ENCODE results near the gene FREM2. TPM values are rescaled to one million over a fixed set of nuclear protein-coding genes. Genes with fewer than 3 reads are reported as not detected.
A peak's percentile ranks its signal among the peaks of the same experiment; 100 is the strongest.

FREM2 gene
- total RNA-seq, 6 experiments from 2014 or later: 0.18 to 2.9 (median 1.5) TPM

- Histone ChIP-seq H3K4me1 (no peaks in the 10 kb centered on the region), H3K27ac (no peak overlapping the region), H3K36me3 (no peaks in the 10 kb centered on the region), H3K27me3 (no peaks in the 10 kb centered on the region), H3K9me3 (no peaks in the 10 kb centered on the region), H3K4me3 (no peak overlapping the region)
- WGBS (ENCODE audit: insufficient coverage, low coverage, low lambda C conversion rate, missing lambda C conversion rate): 36% methylated on average over 1 of the region's 1 CpG
- TF ChIP-seq POLR2A (IDR thresholded peaks at IDR 0.05): no peak
- TF ChIP-seq CTCF (IDR thresholded peaks at IDR 0.05): no peak
- no peak for DNase-seq
- ATAC-seq: no peak
- intact Hi-C loops (cut with DNase I): no loop called here
These were observed 39.6 kb upstream of the FREM2 start for GRCh38 chr13:38647312-38647711.

- H3K36me3 ChIP-seq: no peaks in the 10 kb centered on the region
- H3K4me3 ChIP-seq: no peak overlapping the region
- WGBS (ENCODE audit: insufficient coverage, low coverage, low lambda C conversion rate, missing lambda C conversion rate): 71% methylated on average over 1 of the region's 1 CpG
- ATAC-seq: no peak
- H3K27ac ChIP-seq: no peak overlapping the region
- no peaks in the 10 kb centered on the region for H3K4me1 ChIP-seq
- TF ChIP-seq POLR2A (IDR thresholded peaks at IDR 0.05) (no peak), CTCF (IDR thresholded peaks at IDR 0.05) (no peak)
- H3K9me3 ChIP-seq: no peaks in the 10 kb centered on the region
- intact Hi-C loops (cut with DNase I): no loop called here
- no peaks in the 10 kb centered on the region for H3K27me3 ChIP-seq
- no peak for DNase-seq
These were observed 38.0 kb upstream of the FREM2 start for GRCh38 chr13:38648912-38649311.

GRCh38 chr13:38656699-38657098 lies 30.2 kb upstream of the FREM2 start:
- H3K9me3 ChIP-seq: no peaks in the 10 kb centered on the region
- H3K27me3 ChIP-seq: no peaks in the 10 kb centered on the region
- intact Hi-C loops (cut with DNase I): no loop called here
- 4% methylated on average over 2 of the region's 2 CpGs for WGBS (ENCODE audit: insufficient coverage, low coverage, low lambda C conversion rate, missing lambda C conversion rate)
- no peak overlapping the region for H3K27ac ChIP-seq
- H3K4me3 ChIP-seq: no peak overlapping the region
- peak; percentile 49 to 80 (median 71) for ATAC-seq
- H3K4me1 ChIP-seq: no peaks in the 10 kb centered on the region
- peak in 1 of 3 donors; percentile 45 for DNase-seq
- no peaks in the 10 kb centered on the region for H3K36me3 ChIP-seq
- TF ChIP-seq CTCF (IDR thresholded peaks at IDR 0.05): no peak
- TF ChIP-seq POLR2A (IDR thresholded peaks at IDR 0.05): no peak

- Histone ChIP-seq H3K4me3 (no peak overlapping the region), H3K27me3 (no peaks in the 10 kb centered on the region), H3K36me3 (no peaks in the 10 kb centered on the region), H3K27ac (no peak overlapping the region), H3K9me3 (no peaks in the 10 kb centered on the region), H3K4me1 (no peaks in the 10 kb centered on the region)
- DNase-seq: no peak
- 47% methylated on average over 1 of the region's 1 CpG for WGBS (ENCODE audit: insufficient coverage, low coverage, low lambda C conversion rate, missing lambda C conversion rate)
- intact Hi-C loops (cut with DNase I): no loop called here
- ATAC-seq: no peak
- TF ChIP-seq CTCF (IDR thresholded peaks at IDR 0.05) (no peak), POLR2A (IDR thresholded peaks at IDR 0.05) (no peak)
These were observed 29.7 kb upstream of the FREM2 start for GRCh38 chr13:38657191-38657590.

- intact Hi-C loops (cut with DNase I): no loop called here
- Histone ChIP-seq H3K4me3 (no peak overlapping the region), H3K27ac (no peak overlapping the region), H3K27me3 (no peaks in the 10 kb centered on the region), H3K4me1 (no peaks in the 10 kb centered on the region), H3K36me3 (no peaks in the 10 kb centered on the region), H3K9me3 (no peaks in the 10 kb centered on the region)
- no peak for ATAC-seq
- WGBS (ENCODE audit: insufficient coverage, low coverage, low lambda C conversion rate, missing lambda C conversion rate): 41% methylated on average over 1 of the region's 1 CpG
- DNase-seq: no peak
- no peak for TF ChIP-seq POLR2A (IDR thresholded peaks at IDR 0.05)
- no peak for TF ChIP-seq CTCF (IDR thresholded peaks at IDR 0.05)
These were observed 28.0 kb upstream of the FREM2 start for GRCh38 chr13:38658906-38659305.
